Calu3 (cell line): ENCODE measurements around the gene CACNB3. TPM values are rescaled to one million over a fixed set of nuclear protein-coding genes. Genes with fewer than 3 reads are reported as not detected.
"Not testable (repeated sequence)": the region's sequence is repeated elsewhere in the genome, so short reads cannot be mapped to it uniquely, and the experiment has no call there.

Experiments used
- BruUV-seq: library from RNA; stranded (reverse); fragments of 400-500 nt; replicated peaks from 2 replicates; lab custom pipeline; 2021; lab: Mats Ljungman, UMichigan
- CTCF ChIA-PET: fragments of 300-600 bp; sonication (Branson Sonifier 250); formaldehyde crosslinking; loops from one replicate; lab custom pipeline; 2022; ENCODE audit warnings: antibody characterized with exemption; lab: Charles Lee
- DNase-seq: peaks from one replicate; pipeline ENCODE4 v3.0.0; 2022
- H3K27ac Mint-ChIP-seq: one replicate; pipeline ENCODE4 v1.8.0; 2022; ENCODE audit warnings: mixed read lengths; ENCODE audit not compliant: unreplicated experiment
- H3K27me3 Mint-ChIP-seq: one replicate; pipeline ENCODE4 v1.8.0; 2022; ENCODE audit warnings: mixed read lengths; ENCODE audit not compliant: unreplicated experiment
- H3K36me3 Mint-ChIP-seq: one replicate; pipeline ENCODE4 v1.8.0; 2022; ENCODE audit warnings: mild to moderate bottlenecking, moderate library complexity, mixed read lengths; ENCODE audit not compliant: insufficient read depth, unreplicated experiment
- H3K4me1 Mint-ChIP-seq: one replicate; pipeline ENCODE4 v1.8.0; 2022; ENCODE audit warnings: mild to moderate bottlenecking, low read depth, mixed read lengths; ENCODE audit not compliant: unreplicated experiment
- H3K4me3 Mint-ChIP-seq: one replicate; pipeline ENCODE4 v1.8.0; 2022; ENCODE audit warnings: mild to moderate bottlenecking, low read depth, moderate library complexity, mixed read lengths; ENCODE audit not compliant: unreplicated experiment
- H3K9me3 Mint-ChIP-seq: one replicate; pipeline ENCODE4 v1.8.0; 2022; ENCODE audit warnings: low read depth, mixed read lengths; ENCODE audit not compliant: unreplicated experiment
- CTCF ChIP-seq: fragments of 200-600 bp; IDR thresholded peaks from one replicate; pipeline ENCODE4 v1.8.0; 2022; ENCODE audit warnings: antibody characterized with exemption; ENCODE audit not compliant: unreplicated experiment
- intact Hi-C: fragments of 100-400 bp; cut with micrococcal nuclease; formaldehyde crosslinking; loops from one replicate; pipeline ENCODE4 v1.10.0; 2022; ENCODE audit not compliant: unreplicated experiment
- total RNA-seq: library from RNA; stranded (reverse); gene quantifications from 2 replicates; pipeline ENCODE4 v1.2.3, GENCODE V29; 2022

CACNB3 gene
- total RNA-seq, 1 experiment from 2014 or later = 21.1 TPM

DNA sequence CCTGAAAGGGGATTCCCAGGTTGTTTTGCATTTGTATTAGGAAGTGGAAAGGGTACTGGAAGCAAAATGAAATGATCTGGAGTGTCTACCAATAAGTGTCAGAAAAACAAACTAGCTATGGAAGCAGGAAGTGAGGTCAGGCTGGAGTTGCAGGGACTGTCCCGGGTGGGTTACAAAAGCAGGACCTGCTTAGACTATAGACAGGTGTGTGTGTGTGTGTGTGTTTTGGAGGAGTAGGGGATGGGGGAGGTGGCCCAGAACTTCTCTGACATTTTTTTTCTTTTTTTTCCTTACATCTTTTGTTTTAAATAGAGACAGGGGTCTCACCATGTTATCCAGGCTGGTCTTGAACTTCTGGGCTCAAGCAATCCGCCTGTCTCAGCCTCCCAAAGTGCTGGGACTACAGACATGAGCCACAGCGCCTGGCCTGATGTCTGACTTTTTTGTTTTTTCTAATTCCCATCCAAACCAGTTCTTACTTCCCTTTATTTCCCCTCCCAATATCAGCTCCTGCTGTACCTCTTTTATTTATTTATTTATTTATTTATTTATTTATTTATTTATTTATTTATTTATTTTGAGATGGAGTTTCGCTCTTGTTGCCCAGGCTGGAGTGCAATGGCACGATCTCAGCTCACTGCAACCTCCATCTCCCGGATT lies 47.9 kb downstream of the CACNB3 start:
- Mint-ChIP-seq H3K27me3 (no peaks in the 10 kb centered on the region), H3K4me3 (peak overlapping the region; percentile 85), H3K36me3 (peaks cover 25% of the 10 kb centered on the region), H3K4me1 (peaks cover 35% of the 10 kb centered on the region), H3K27ac (peak overlapping the region; percentile 95), H3K9me3 (no peaks in the 10 kb centered on the region)
- no peak for DNase-seq
- no peak for TF ChIP-seq CTCF
- CTCF ChIA-PET = interaction anchor here (0.7 to 1.8 kb wide), 8 partner anchors 9 to 243 kb away, joined by 3 to 13 read pairs (median 4); partner anchors contain the start of gene DDX23
- intact Hi-C loops = no loop called here
- BruUV-seq = no TSS peak

DNA sequence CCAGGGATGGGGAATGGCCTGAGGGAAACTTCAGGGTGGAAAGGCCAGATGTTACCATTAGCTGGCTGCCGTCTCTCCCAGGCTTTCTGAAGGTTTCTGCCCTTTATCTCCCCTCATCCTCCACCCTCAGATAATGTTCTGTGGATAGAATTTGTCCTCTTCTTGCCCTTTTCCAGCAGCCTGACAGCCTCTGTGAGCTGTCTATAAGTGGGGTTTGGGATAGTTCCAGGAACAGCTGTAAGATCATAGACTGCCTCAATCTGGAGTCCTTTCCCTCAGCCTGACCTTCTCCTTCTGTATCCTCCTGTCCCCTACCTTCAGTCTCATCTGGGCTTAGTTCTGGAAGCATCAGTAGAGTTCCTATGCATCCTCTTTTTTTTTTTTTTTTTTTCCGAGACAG lies 50.2 kb downstream of the CACNB3 start:
- CTCF ChIA-PET = interaction anchor here (1.3 to 1.4 kb wide), 2 partner anchors 14 to 15 kb away, joined by 3 to 8 read pairs; no protein-coding TSS in a partner anchor
- BruUV-seq = no TSS peak
- intact Hi-C loops = no loop called here

GRCh38 chr12:48869191-48869590 lies 50.9 kb downstream of the CACNB3 start:
- Mint-ChIP-seq H3K27ac (no peak overlapping the region), H3K4me3 (no peak overlapping the region), H3K4me1 (peaks cover 27% of the 10 kb centered on the region), H3K36me3 (peaks cover 21% of the 10 kb centered on the region), H3K9me3 (no peaks in the 10 kb centered on the region), H3K27me3 (no peaks in the 10 kb centered on the region)
- intact Hi-C loops = no loop called here
- DNase-seq = no peak
- TF ChIP-seq CTCF = no peak
- CTCF ChIA-PET = no interaction called here
- BruUV-seq = no TSS peak

More for the DNA sequence above, 50.2 kb downstream of the CACNB3 start:
- H3K36me3 Mint-ChIP-seq = peaks cover 23% of the 10 kb centered on the region
- no peak for TF ChIP-seq CTCF
- H3K27me3 Mint-ChIP-seq = no peaks in the 10 kb centered on the region
- H3K4me1 Mint-ChIP-seq = peaks cover 31% of the 10 kb centered on the region
- H3K27ac Mint-ChIP-seq = no peak overlapping the region
- no peak overlapping the region for H3K4me3 Mint-ChIP-seq
- DNase-seq = no peak
- no peaks in the 10 kb centered on the region for H3K9me3 Mint-ChIP-seq

- TF ChIP-seq CTCF = no peak
- CTCF ChIA-PET = no interaction called here
- no peak for DNase-seq
These were observed 54.8 kb downstream of the CACNB3 start for GRCh38 chr12:48873096-48873495.

GRCh38 chr12:48873534-48873933 lies 55.2 kb downstream of the CACNB3 start:
- DNase-seq, H3K4me3 Mint-ChIP-seq, H3K27me3 Mint-ChIP-seq, H3K27ac Mint-ChIP-seq, H3K4me1 Mint-ChIP-seq, BruUV-seq, intact Hi-C loops, H3K36me3 Mint-ChIP-seq, H3K9me3 Mint-ChIP-seq: not testable (repeated sequence)
- CTCF ChIA-PET = interaction anchor here (0.7 kb wide), 1 partner anchor 17 kb away, joined by 4 read pairs; no protein-coding TSS in a partner anchor

More at GRCh38 chr12:48873096-48873495, 54.8 kb downstream of the CACNB3 start:
- H3K4me3 Mint-ChIP-seq = no peak overlapping the region
- H3K9me3 Mint-ChIP-seq = no peaks in the 10 kb centered on the region
- no peaks in the 10 kb centered on the region for H3K4me1 Mint-ChIP-seq
- H3K27ac Mint-ChIP-seq = no peak overlapping the region
- intact Hi-C loops = no loop called here
- H3K36me3 Mint-ChIP-seq = no peaks in the 10 kb centered on the region
- no TSS peak for BruUV-seq
- no peaks in the 10 kb centered on the region for H3K27me3 Mint-ChIP-seq
